Medulla oblongata (tissue), 1 donor: ENCODE measurements around the gene C10orf95.

Source experiments
- DNase-seq: peaks from one replicate; pipeline ENCODE4 v3.0.0-alpha.2; 2015; ENCODE audit errors: extremely low spot score

C10orf95 gene

DNA sequence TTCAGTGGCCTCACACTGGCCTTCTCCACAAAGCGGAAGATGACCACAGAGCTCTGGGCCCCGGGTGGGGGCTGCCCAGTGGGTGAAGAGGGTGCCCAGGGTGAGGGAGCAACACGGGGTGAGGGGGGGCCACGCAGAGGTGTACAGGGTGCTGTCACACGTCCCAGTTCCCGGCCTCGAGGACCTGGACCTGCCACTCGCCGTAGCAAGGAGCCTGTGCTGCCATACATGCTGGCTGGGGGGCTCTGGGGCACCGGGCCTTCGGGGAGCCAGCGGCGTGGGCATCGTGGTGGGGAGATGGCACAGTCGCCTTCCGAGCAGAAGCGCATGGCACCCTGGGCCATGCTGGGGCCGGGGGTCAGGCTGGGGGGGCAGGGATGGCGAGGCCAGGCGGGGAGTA, 34.6 kb downstream of the C10orf95 start:
- DNase-seq: no peak

DNA sequence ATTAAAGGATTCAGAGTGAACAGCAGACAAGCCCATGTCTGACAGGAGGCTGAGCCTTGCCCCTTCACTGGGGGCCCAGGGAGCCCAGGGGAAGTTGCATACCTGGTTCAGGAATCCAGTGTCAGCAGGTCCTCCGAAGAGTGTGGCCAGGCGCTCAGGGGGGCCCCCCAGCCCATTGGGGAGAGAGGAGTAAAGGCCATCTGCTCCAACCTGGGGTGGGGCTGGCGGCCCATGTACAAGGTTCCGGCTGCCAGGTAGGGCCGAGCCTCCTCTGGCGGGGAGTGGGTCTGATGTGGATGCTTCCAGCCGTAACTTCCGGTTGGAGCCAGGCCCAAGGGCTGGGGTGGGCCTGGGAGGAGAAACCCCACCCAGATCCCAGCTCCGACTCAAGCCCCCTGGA, 35.1 kb downstream of the C10orf95 start:
- no peak for DNase-seq

DNA sequence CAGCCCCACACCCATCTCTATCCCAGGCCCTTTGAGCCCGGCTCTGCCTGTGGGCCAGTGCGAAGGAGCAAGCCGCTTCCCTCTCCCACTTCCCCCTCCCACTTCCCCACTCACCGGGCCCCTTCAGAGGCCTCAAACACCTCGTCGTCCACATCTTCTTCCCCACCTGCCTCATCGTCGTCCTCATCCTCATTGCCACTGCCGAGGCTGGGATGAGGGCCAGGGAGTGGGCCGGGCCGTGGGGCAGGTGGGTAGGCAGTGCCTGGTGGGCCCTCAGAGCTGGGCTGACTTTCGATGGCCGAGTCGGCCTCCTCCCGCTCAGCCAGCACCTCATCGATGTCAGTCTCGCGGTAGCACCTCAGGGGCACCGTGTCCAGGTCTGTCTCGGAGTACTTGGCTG, 36.6 kb downstream of the C10orf95 start:
- DNase-seq: no peak

DNA sequence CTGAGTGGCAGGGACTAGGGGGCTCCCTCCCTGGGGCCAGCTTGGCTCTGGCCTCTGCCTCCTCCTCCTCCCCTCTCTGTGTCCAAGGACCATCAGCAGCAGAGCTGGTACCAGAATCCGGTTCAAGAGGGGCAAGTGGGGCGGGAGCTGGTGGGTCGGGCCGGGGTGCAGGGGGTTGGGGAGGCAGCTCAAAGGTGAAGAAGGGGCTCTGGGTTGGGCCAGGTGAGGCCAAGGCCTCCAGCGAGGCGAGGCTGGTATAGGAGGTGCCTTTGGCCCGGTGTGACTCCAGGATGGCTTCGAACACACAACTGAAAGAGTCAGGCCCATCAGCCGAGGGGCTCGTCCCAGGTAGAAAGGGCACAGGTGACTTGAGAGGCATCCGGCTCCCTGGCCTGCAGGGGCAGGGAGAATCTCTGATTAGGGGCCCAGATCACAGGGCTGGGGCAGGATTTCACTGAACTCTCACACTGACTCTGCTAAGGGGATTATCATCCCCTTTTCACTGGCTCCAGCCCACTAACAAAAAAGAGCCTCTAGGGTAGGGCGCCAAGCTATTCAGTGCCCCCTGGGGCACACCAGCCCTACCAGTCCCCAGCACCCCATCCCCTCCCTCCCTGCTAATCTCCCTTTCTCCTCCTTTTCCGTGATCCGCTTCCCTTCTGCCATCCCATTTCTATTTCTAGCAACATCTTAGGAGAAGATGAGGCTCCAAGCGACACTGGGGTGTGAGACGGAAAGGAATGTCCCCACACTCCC, 37.4 kb downstream of the C10orf95 start:
- DNase-seq: no peak

DNA sequence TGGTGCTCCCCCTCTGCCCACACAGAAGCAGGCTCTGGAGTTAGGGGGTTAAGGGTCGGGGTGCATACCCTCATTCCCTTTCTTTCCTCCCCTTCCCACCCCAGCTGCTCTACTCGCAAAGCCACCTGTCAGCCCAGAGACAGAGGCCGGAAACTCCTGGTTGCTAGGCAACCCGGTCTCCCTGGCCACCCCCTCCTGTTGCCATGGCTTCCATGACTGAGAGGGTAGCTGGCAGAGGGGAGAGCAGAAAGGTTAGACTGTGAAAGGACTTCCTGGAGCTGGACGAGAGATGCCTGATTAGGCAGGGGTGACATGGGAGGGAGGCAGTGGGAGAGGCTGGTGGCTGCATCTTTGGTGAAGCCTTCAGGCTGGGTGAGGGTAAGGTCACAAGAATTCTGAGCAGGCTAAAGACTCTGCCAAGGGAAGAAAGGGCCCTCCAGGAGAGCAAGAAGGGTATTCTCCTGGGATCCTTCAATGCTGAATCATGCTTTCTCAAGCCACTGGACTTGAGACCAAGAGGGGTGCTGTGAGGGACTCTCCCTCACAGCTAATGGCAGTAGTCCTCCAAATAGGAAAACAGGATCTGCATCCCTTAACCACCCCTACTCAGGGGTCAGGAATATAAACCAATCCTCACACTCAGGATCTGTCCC, 38.2 kb downstream of the C10orf95 start:
- no peak for DNase-seq

DNA sequence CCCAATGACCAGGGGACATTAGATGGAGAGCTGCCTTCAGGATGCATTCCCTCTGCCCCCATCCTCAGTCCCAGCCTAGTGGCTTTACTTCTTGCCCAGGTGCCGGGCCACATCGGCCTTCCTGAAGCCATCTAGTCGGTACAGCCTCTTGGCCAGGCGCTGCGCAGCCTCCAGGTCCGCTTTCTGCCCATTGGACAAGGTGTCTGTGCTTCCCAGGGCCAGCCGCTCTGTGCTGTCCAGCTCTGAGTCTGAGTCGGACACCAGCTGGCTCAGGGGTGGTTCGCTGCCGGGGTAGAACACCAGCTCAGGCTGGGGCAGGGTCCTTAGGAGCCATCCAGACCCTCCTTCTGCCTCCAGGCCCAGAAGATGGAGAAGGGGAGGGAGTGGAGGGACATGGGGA, 39.0 kb downstream of the C10orf95 start:
- DNase-seq: no peak

DNA sequence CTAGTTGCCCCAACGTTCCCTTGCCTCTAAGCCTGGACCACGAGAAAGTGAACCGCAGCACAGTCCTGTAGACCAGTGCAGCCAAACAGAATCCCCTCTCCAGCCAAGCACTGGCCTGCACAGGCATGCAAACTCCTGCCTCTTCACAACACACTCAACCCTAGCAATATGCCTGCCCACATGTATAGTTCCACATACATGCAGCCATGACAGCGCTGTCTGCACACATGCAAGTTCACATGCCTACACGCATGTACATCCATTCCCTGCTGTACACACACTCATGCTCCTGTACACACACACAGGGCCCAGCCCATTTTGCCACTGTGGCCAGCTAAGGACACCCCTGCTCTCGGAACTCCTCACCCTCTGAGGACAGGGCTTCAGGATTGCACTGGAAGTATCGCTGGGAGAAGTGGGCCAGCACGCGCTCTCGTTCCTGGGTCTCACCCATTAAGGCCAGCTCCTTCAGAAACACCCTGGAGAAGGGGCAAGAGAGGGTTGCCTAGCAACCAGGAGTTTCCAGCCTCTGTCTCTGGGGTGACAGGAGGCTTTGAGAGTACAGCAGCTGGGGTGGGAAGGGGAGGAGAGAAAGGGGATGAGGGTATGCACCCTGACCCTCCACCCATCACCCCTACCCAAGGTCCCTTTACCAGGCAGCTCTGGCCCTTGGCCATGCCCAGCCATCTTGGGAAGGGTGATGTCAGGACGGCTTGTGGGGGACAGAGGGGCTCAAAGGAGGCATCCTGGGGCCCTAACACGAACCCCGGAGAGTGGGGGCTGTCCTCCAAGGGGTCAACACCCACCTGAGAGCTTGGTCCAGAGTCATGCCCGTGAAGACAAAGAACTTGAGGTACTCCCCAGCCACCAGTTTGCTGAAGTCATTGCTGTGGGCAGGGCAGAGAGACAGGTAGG, 39.7 kb downstream of the C10orf95 start:
- no peak for DNase-seq

GRCh38 chr10:102410429-102411073, 40.8 kb downstream of the C10orf95 start:
- DNase-seq: no peak

GRCh38 chr10:102409604-102410428, 41.5 kb downstream of the C10orf95 start:
- DNase-seq: no peak

- no peak for DNase-seq
Measured at GRCh38 chr10:102408728-102409603, 42.4 kb downstream of the C10orf95 start.

DNA sequence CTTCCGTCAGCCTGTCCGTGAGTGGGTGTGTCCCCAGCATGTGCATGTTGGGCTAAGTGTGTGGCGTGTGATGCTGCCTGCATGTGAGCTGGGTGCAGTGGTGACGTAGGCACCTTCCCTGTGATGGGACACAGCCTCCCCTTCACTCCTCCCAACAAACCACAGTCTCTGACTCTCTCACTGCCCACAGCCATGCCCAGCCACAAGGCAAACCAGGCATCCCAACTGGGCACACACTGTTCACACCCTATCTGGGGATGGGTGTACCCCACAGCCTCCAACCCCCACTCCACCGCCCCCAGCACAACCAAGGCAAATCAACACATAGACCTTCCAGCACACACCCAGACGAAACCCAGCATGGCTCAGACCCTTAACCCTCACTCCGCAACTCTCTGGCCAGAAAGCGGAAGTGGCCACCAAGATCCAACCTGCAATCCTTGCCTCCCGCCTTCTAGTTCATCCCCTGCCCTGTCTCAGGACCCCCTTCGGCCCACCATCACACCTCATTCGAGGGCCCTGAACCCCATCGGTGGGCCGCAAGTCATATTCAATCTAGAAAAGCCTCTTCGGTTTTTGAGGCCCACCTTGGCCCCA, 43.1 kb downstream of the C10orf95 start:
- DNase-seq: no peak

DNA sequence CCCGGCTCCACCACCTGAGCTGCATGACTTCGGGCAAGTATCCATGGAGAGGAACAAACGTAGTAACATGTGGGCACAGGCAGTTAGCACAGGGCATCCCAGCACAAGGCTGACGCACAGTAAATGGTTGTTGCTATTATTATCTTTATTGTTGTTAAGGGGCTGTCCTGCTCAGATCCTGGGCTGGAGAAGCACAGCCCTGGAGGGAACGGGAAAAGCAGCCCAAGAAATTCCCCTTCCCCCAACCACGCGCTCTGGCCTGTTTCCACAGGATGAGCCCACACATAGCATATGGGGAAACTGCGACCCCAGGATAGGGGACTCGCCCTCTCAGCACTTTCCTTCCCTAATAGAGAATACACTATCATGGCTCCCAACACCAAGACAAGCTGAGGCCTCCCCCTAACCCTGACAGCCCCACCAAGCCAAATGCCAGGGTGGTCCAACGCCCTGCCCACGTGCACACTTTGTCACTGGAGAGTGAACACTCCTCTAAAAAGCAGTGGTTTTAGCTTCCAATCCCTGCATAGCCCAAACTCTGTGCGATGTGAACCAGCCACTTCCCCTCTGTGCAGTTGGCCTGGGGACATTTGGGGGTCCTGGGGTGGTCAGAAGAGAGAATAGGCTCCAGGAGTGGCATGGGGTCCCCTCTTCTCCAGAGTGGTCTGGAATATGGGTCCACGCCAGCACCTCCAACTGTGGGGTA, 43.8 kb downstream of the C10orf95 start:
- no peak for DNase-seq

GRCh38 chr10:102406815-102407214, 44.5 kb downstream of the C10orf95 start:
- no peak for DNase-seq

- no peak for DNase-seq
Measured at GRCh38 chr10:102405632-102406031, 45.7 kb downstream of the C10orf95 start.

GRCh38 chr10:102405108-102405571, 46.2 kb downstream of the C10orf95 start:
- no peak for DNase-seq

- DNase-seq: no peak
Measured at GRCh38 chr10:102404361-102405107, 46.8 kb downstream of the C10orf95 start.

GRCh38 chr10:102403115-102403514, 48.2 kb downstream of the C10orf95 start:
- DNase-seq: no peak

GRCh38 chr10:102402512-102402896, 48.8 kb downstream of the C10orf95 start:
- no peak for DNase-seq
